Heart left ventricle (tissue), 13 donors: Measurements from ENCODE around the gene TAF11L12.
"Not testable (repeated sequence)": the region's sequence is repeated elsewhere in the genome, so short reads cannot be mapped to it uniquely, and the experiment has no call there.

Experiments
- POLR2A ChIP-seq, 2 donors: fragments of 450-650 bp; IDR thresholded peaks; one replicate each; pipeline ENCODE4 v1.6.1; 2017; ENCODE audit warnings: antibody characterized with exemption in 2 of 2, mild to moderate bottlenecking in 2 of 2, moderate library complexity in 2 of 2
- TF ChIP-seq, protein P1 (sequence below), 12 donors: fragments of 200-600 bp; sonication (generic) in 4 of 12; IDR thresholded peaks; one replicate each; pipeline versions ENCODE4 v1.5.0 to v1.8.0; 2018 to 2022; ENCODE audit warnings: antibody characterized with exemption in 12 of 12, mild to moderate bottlenecking in 5 of 12
- donor health status: ischemic (EF 13 %, LVEDD 7.1; RV severe dilation, severe dysfunction).
- donor health status: DM: no; HTN: yes; CAD: no.
- donor health status: DM: no; HTN: no; CAD: no.
- donor health status: ischemic (EF 25% LVEDD 6.9; RV normal size, moderate dysfunction).
- donor health status: ischemic (EF 25% LVEDD 5.7; RV mildly dilated, moderate dysfunction).
- donor health status: ischemic (EF 35%, LVEDD 5.7; RV mildly dilated, moderate dysfunction).
- donor health status: nonischemic (EF 11% LVEDD 7.7; RV severe dilation, severe dysfunction).
- donor health status: DM: yes; HTN: yes; CAD: no.
- donor health status: PGD.
- donor health status: ischemic (EF 29% LVEDD 5.4; RV normal size, mild dysfunction).
- donor health status: nonischemic (EF 23%, LVEDD 6.1; RV moderate dilation, normal function).

GRCh38 chr5:17655201-17655759, 45.1 kb downstream of the TAF11L12 start:
- TF ChIP-seq POLR2A (IDR thresholded peaks at IDR 0.05), result not testable (repeated sequence)
- TF ChIP-seq, protein P1, sequence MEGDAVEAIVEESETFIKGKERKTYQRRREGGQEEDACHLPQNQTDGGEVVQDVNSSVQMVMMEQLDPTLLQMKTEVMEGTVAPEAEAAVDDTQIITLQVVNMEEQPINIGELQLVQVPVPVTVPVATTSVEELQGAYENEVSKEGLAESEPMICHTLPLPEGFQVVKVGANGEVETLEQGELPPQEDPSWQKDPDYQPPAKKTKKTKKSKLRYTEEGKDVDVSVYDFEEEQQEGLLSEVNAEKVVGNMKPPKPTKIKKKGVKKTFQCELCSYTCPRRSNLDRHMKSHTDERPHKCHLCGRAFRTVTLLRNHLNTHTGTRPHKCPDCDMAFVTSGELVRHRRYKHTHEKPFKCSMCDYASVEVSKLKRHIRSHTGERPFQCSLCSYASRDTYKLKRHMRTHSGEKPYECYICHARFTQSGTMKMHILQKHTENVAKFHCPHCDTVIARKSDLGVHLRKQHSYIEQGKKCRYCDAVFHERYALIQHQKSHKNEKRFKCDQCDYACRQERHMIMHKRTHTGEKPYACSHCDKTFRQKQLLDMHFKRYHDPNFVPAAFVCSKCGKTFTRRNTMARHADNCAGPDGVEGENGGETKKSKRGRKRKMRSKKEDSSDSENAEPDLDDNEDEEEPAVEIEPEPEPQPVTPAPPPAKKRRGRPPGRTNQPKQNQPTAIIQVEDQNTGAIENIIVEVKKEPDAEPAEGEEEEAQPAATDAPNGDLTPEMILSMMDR (IDR thresholded peaks at IDR 0.05), result not testable (repeated sequence)
